HAP-1 (cell line): Measurements from ENCODE around the gene TSGA10IP.

Experiments used
- DNase-seq, 2 experiments: peaks; one replicate each; pipeline ENCODE4 v3.0.0-alpha.2; 2016 to 2020; ENCODE audit warnings: low spot score in 2 of 2
- H3K27me3 ChIP-seq: fragments of 250-450 bp; sonication (Bioruptor Pico); 2 replicates; pipeline ENCODE4 v1.5.1; 2020; ENCODE audit warnings: low read depth, mild to moderate bottlenecking, moderate library complexity
- H3K36me3 ChIP-seq: fragments of 250-450 bp; sonication (Bioruptor Pico); replicated peaks from 2 replicates; pipeline ENCODE4 v1.5.1; 2020; ENCODE audit warnings: mild to moderate bottlenecking
- H3K4me1 ChIP-seq: fragments of 250-450 bp; sonication (Bioruptor Pico); 2 replicates; pipeline ENCODE4 v1.5.1; 2020; ENCODE audit warnings: mild to moderate bottlenecking
- H3K4me3 ChIP-seq: fragments of 250-450 bp; sonication (Bioruptor Pico); 2 replicates; pipeline ENCODE4 v1.5.1; 2020; ENCODE audit warnings: mild to moderate bottlenecking, moderate library complexity
- H3K9me3 ChIP-seq: fragments of 250-450 bp; sonication (Bioruptor Pico); 2 replicates; pipeline ENCODE4 v1.5.1; 2020; ENCODE audit warnings: mild to moderate bottlenecking, moderate library complexity
- in situ Hi-C: fragments of 300-500 bp; cut with MboI; formaldehyde crosslinking; loops from 3 replicates; pipeline ENCODE4 v1.14.3; 2020; ENCODE audit warnings: low sequenced_read_pairs, inconsistent platforms, mixed read lengths

Gene TSGA10IP

DNA sequence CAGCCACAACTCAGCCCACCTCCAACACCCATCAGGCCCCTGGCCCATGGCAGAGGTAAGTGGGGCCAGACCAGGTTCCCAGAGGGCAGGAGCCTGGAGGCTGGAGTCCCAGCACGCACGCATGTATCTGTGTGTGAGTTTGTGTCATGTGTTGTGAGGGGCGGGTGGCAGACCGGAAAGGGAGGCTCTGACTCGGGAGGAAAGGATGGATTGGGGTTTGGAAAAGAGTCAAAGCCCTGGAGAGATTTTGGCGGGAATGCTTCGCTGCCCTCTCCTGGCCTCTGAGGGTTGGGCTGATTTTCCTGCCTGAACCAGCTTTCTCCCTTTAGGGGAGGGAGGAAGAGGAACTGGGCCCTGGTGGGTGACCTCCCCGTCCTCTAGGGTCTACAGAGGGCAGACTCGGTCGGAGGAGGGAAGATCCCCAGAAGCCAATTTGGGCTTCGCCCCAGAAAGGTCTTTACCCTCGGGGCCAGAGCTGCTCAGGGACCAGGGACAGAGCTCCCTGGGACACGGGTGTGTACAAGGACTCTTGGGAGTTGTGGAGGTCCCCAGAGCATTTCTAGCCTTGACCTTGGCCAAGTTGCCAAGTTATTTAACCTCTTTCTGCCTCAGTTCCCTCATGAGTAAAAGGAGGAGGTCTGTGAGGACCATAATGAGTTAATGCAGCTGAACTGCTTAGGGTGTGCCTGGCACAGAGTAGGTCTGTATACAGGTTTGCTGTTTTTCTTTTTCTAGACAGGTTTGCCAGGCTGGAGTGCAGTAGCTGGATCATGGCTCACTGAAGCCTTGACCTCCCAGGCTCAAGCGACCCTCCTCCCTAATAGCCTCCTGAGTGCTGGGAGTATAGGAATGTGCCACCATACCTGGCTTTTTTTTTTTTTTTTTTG lies 33.4 kb upstream of the TSGA10IP start:
- Histone ChIP-seq H3K36me3 (no peaks in the 10 kb centered on the region), H3K9me3 (no peaks in the 10 kb centered on the region), H3K4me3 (no peak overlapping the region), H3K4me1 (peaks cover 7% of the 10 kb centered on the region), H3K27me3 (no peaks in the 10 kb centered on the region)
- peak; percentile 27 to 70 for DNase-seq
- in situ Hi-C loops, result no loop called here

DNA sequence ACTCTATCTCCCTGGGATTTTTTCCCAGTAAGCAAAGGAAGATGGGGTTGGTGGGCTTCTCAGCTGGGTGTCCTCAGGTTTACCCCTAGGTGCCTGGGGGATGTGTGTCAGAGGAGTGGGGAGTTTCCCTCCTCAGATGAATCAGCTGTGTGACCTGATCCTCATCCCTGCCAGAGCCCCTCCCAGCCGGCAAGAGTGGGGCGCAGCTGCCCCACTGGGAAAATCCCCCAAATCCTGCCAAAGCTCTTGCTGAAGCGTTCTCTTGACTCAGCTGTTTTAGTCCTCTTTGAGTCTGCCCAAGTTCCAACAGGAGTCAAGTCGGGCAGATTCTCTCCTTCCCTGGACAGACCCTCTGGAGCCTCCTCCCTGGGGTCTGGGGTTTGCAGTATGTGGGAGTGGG lies 32.4 kb upstream of the TSGA10IP start:
- in situ Hi-C loops, result no loop called here
- peaks cover 3% of the 10 kb centered on the region for H3K36me3 ChIP-seq
- no peaks in the 10 kb centered on the region for H3K9me3 ChIP-seq
- H3K27me3 ChIP-seq, result no peaks in the 10 kb centered on the region
- H3K4me1 ChIP-seq, result peaks cover 7% of the 10 kb centered on the region
- H3K4me3 ChIP-seq, result no peak overlapping the region
- no peak for DNase-seq

DNA sequence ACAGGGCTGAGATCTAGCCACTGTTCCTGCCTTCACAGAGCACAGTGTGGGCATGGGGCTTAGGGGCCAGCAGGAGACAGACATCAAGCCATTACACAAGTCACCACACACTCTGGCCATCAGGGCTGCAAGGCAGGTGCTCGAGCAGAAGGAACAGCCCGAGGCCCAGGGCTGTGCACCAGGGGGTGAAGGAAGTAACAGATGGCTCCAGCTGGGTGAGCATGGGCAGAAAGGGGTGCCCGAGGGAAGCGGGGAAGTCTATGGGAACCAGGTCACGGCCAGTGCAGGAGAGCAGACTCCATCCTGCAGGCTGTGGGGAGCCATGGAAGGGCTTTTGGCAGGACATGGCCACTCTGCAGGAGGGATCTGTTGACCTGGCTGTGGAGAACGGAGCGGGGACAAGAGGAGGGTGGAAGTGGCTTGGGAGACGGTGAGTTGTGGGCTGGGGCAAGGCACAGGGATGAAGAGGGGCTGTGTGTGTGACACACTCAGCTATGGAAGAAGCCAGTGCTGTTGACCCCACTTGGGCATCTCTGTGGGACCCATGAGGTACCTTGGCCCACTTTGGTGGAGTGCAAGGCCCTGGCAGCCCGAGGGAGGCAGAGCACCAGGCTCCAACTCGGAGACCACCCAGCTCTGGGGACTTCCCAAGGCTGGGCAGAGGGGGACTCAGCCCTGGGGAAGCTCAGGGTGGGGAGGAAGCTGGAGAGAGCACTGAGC lies 30.0 kb upstream of the TSGA10IP start:
- Histone ChIP-seq H3K4me1 (peaks cover 10% of the 10 kb centered on the region), H3K36me3 (peaks cover 6% of the 10 kb centered on the region), H3K27me3 (no peaks in the 10 kb centered on the region), H3K4me3 (no peak overlapping the region), H3K9me3 (no peaks in the 10 kb centered on the region)
- in situ Hi-C loops, result no loop called here
- no peak for DNase-seq

DNA sequence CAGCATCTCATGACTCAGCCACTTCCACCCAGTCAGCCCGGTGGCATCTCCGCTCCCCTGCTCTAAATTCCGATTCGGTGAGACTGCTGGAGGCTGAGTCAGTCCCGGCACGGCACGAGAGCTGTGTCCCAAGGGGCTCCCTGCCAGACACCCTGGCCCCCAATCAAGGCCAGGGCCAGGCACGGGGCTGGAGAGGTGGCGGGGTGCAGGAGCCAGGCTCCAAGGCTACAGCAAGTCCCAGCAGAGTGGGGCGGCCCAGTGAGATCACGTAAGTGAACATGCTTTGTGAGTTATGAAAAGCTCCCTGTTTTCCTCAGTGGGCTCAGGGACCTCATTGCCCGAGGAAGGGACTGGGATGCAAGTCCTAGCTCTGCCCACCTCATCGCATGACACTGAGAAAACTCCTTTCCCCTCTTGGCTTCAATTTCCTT lies 29.4 kb upstream of the TSGA10IP start:
- Histone ChIP-seq H3K36me3 (peaks cover 10% of the 10 kb centered on the region), H3K4me3 (no peak overlapping the region), H3K4me1 (peaks cover 10% of the 10 kb centered on the region), H3K9me3 (no peaks in the 10 kb centered on the region), H3K27me3 (no peaks in the 10 kb centered on the region)
- DNase-seq, result no peak
- in situ Hi-C loops, result no loop called here

DNA sequence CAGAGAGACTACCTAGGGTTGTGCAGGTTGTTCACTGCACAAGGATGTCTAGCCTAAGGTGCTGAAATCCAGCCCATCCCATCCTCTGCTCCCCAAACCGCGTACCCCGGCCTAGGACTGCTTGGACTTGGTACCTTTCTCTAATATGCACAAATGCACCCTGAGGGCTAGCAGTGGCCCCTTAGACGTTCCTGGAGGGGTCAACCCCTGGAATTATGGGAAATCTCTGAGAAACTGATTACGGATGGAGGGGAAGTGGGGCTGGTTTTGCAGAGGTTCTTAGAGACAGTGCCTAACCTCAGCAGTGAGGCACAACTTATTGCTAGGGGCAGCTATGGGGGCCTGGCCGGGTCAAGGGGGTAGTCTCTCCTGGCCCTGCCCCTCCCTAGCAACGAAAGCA lies 28.9 kb upstream of the TSGA10IP start:
- no peak for DNase-seq
- in situ Hi-C loops, result no loop called here
- peaks cover 10% of the 10 kb centered on the region for H3K4me1 ChIP-seq
- no peaks in the 10 kb centered on the region for H3K27me3 ChIP-seq
- H3K9me3 ChIP-seq, result no peaks in the 10 kb centered on the region
- no peak overlapping the region for H3K4me3 ChIP-seq
- H3K36me3 ChIP-seq, result peaks cover 10% of the 10 kb centered on the region

DNA sequence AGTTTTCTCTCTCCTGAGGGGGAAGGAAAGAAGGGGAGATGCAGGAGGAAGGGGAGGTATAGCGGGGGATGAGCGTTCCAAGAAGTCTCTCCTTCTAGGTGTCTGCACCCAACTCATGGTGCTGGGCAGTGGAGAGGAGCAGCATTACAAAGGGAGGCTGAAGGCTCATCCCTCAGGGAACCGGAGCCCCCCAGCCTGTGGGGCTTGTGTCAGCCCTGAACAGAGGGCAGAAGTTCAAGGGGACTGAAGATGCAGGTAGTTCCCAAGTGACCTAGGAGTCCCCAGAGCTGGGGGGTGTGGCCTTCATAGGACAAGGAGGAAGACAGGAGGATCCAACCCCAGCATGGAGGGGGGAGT lies 28.2 kb upstream of the TSGA10IP start:
- Histone ChIP-seq H3K4me1 (peaks cover 3% of the 10 kb centered on the region), H3K4me3 (no peak overlapping the region), H3K27me3 (no peaks in the 10 kb centered on the region), H3K36me3 (peaks cover 10% of the 10 kb centered on the region), H3K9me3 (no peaks in the 10 kb centered on the region)
- in situ Hi-C loops, result no loop called here
- no peak for DNase-seq

DNA sequence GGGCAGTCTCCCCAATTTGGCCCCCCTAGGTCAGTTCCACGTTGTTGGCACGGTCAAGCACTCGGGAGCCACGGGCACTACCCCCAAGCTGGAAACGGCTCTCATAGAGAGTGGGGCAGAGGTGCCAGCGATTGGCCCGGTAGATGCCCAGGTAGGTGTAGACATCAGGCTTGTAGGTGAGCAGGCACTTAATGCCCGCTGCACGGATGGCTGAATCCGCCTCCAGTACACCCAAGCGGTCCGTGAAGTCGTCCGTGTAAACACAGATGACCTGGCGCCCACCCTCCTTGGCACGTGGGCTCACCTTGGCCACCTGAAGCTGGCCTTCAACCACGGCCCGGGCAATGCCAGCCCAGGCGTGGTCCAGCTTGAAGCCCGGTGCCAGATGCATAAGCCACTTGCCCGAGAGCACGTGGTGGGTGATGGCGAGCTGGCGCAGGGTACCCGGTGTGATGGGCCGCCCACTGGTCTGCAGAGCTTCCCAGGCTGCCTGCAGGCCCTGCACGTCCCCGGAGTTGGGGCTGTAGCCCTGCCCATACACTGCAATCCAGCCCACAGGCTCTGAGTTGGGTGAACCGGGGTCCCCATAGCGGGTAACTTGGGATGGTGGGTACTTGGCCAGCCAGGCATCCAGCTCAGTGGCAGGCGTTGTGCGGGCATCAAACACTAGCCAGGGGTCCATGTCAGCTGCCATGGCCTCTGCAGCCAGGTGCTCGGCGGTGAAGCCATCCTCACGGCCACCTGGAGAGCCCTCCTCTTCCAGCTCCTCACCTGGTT lies 27.7 kb upstream of the TSGA10IP start:
- peaks cover 11% of the 10 kb centered on the region for H3K36me3 ChIP-seq
- DNase-seq, result no peak
- peak overlapping the region; percentile 80 for H3K4me3 ChIP-seq
- no peaks in the 10 kb centered on the region for H3K9me3 ChIP-seq
- in situ Hi-C loops, result no loop called here
- H3K4me1 ChIP-seq, result peaks cover 3% of the 10 kb centered on the region
- H3K27me3 ChIP-seq, result no peaks in the 10 kb centered on the region

DNA sequence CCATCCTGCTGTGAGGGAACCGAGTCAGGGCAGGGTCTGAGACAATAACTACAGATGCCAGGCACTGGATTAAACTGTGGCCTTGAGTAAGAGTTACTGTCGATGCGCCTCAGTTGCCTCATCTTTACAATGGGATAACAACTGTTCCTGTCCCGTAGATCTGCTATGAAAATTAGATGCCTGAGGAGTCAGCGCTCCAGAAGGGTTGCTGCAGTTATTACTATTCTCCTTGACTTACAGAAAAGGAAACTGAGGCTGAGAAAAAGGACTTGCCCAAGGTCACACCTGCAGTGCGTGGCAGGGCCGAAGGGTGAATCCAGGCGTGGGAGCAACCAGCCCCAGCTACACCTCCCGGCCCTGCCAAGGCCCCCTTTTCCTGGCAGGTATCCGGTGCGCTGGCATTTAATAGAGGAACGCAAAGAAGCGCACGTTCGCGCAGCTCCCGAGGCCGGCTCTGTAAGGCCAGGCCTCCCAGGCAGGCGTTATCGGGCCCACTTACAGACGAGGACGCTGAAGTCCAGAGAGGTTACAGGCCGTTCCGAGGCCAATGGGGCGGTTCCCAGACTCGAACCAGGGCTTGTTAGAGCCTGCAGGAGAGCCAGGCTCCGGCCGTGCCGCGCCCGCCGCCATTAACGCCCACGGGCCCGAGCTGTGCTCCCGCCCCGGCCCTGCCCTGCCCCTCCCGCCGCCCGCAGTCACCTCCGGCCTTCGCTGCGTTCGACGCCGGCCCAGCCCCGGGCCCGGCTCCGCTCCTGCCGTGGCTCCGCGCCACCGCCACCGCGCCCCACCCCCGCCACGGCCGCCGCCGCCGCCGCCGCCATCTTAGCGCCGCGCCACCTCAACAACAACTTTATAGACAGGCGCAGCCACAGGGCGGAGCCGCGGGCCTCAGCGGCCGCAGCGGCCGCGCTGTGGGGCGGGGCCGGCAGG lies 26.8 kb upstream of the TSGA10IP start, which contains the start of gene C11orf68:
TSS of gene C11orf68 (minus strand) at position 852 of the 930 bp plus-strand sequence. CDS start at position 821, 31 bp downstream.
- no peak for DNase-seq
- Histone ChIP-seq H3K36me3 (peaks cover 15% of the 10 kb centered on the region), H3K9me3 (no peaks in the 10 kb centered on the region), H3K4me1 (peaks cover 3% of the 10 kb centered on the region), H3K4me3 (peak within 1 kb of the TSS; percentile 80), H3K27me3 (no peaks in the 10 kb centered on the region)
- in situ Hi-C loops, result no loop called here

DNA sequence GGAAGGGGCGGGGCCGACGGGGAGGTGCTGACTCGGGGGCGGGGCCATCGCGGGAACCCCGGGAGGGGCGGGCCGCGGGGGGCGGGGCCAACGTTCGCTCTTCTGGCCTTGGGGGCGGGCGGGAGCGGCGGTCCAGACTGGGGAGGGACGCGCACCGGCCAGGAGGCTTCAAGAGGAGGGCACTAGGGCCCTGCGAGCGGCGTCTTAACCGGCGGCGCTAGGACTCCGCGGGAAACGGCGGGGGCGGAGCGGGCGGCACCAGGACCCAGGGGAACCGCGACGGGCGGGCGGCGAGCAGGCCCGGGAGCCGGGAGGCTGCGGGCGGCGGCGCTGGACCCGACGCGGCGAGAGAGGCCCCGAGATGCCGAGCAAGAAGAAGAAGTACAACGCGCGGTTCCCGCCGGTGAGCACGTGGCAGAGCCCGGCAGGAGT lies 26.1 kb upstream of the TSGA10IP start, which contains the start of gene DRAP1:
TSS of gene DRAP1 (plus strand) at position 286 of the 432 bp plus-strand sequence. CDS start at position 362, 76 bp downstream.
- Histone ChIP-seq H3K4me1 (peaks cover 3% of the 10 kb centered on the region), H3K4me3 (peak within 1 kb of the TSS; percentile 80), H3K27me3 (no peaks in the 10 kb centered on the region), H3K36me3 (peaks cover 15% of the 10 kb centered on the region), H3K9me3 (no peaks in the 10 kb centered on the region)
- peak; percentile 97 to 99 for DNase-seq
- in situ Hi-C loops, result no loop called here

DNA sequence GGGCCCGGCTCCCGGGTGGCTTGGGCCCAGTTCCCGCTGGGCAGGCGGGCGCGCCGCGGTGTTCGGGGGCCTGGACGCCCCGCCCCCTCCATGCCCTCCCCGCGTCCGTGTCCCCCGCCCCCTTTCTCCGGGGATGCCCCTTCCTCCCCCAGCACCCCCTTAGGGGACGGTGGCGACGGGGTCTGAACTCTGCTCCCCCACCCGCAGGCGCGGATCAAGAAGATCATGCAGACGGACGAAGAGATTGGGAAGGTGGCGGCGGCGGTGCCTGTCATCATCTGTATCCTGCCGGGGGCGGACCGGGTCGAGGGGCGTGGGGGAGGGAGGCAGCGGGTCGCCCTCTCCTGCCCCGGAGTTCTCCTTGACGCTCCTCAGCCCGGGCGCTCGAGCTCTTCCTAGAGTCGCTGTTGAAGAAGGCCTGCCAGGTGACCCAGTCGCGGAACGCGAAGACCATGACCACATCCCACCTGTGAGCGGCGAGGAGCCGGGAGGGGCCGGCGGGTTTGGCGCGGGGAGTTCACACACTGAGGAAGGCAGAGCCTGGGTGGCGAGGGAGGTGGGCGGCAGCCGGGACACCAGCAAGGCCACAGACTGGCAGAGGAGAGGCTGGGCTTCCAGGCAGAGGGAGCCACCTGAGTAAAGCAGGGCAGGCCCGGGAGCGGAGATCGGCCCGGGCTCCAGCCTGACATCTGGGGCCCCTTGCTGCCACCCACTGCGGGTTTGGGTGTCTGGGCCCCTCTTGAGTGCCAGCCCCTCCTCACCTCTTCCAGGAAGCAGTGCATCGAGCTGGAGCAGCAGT lies 25.5 kb upstream of the TSGA10IP start:
- H3K36me3 ChIP-seq, result peaks cover 15% of the 10 kb centered on the region
- H3K4me3 ChIP-seq, result peak overlapping the region; percentile 64
- in situ Hi-C loops, result no loop called here
- no peaks in the 10 kb centered on the region for H3K9me3 ChIP-seq
- peaks cover 3% of the 10 kb centered on the region for H3K4me1 ChIP-seq
- peak in 1 of 2 experiments; percentile 62 for DNase-seq
- no peaks in the 10 kb centered on the region for H3K27me3 ChIP-seq

DNA sequence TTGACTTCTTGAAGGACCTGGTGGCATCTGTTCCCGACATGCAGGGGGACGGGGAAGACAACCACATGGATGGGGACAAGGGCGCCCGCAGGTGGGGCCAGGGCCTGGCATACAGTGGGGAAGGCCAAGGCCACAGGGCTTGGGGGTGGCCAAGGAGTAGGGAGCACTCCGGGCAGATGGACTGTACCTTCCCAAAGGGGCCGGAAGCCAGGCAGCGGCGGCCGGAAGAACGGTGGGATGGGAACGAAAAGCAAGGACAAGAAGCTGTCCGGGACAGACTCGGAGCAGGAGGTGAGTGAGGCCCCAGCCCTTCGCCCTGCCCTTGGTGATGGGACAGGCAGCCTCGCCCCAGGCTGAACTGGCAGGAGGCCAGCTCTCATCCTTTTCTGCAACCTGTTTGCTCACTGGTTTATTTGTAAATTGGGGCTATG lies 24.9 kb upstream of the TSGA10IP start:
- H3K4me3 ChIP-seq, result peak overlapping the region; percentile 64
- H3K36me3 ChIP-seq, result peaks cover 15% of the 10 kb centered on the region
- H3K9me3 ChIP-seq, result no peaks in the 10 kb centered on the region
- in situ Hi-C loops, result no loop called here
- peaks cover 3% of the 10 kb centered on the region for H3K4me1 ChIP-seq
- no peaks in the 10 kb centered on the region for H3K27me3 ChIP-seq
- no peak for DNase-seq

DNA sequence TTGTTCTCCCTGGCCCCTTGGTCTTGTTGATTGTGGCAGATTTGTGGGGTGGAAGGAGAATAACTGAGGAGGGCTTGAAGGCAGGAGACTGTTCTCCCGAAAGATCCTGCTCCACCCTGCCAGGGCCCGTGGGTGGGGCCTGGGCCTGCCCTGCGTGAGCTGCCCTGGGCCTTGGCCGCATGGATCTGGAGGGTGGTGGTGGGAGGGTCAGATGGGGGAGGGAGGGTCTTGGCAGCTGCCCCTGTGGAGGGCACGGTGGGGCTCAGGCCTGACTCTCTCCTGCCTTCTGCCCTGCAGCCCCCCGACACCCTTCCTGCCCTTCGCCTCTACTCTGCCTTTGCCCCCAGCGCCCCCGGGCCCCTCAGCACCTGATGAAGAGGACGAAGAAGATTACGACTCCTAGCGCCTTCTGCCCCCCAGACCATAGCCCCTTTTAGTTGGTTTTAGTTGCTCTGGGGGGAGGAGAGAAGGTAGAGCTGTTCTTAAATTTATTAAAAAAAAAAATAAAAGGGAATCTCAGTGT lies 24.2 kb upstream of the TSGA10IP start:
- H3K36me3 ChIP-seq, result peaks cover 15% of the 10 kb centered on the region
- no peak overlapping the region for H3K4me3 ChIP-seq
- in situ Hi-C loops, result no loop called here

More for the DNA sequence above, 24.2 kb upstream of the TSGA10IP start:
- Histone ChIP-seq H3K4me1 (peaks cover 3% of the 10 kb centered on the region), H3K9me3 (no peaks in the 10 kb centered on the region), H3K27me3 (no peaks in the 10 kb centered on the region)
- DNase-seq, result no peak
